Fibroblast of mammary gland (primary cell): ENCODE measurements around the gene GCH1.

Source experiments
- DNase-seq: peaks from one replicate; pipeline ENCODE4 v3.0.0-alpha.2; 2010; ENCODE audit warnings: low read depth
- H3K4me3 ChIP-seq: 2 replicates; pipeline ENCODE4 v1.5.1; 2011; ENCODE audit warnings: low read depth, mild to moderate bottlenecking, low read length, moderate library complexity; ENCODE audit not compliant: control insufficient read depth
- TF ChIP-seq, protein P1 (sequence below): conservative IDR thresholded peaks from 2 replicates; pipeline ENCODE4 v1.5.1; 2011; ENCODE audit warnings: low read depth, low read length, inconsistent platforms; ENCODE audit not compliant: control insufficient read depth, insufficient read depth

The GCH1 gene

DNA sequence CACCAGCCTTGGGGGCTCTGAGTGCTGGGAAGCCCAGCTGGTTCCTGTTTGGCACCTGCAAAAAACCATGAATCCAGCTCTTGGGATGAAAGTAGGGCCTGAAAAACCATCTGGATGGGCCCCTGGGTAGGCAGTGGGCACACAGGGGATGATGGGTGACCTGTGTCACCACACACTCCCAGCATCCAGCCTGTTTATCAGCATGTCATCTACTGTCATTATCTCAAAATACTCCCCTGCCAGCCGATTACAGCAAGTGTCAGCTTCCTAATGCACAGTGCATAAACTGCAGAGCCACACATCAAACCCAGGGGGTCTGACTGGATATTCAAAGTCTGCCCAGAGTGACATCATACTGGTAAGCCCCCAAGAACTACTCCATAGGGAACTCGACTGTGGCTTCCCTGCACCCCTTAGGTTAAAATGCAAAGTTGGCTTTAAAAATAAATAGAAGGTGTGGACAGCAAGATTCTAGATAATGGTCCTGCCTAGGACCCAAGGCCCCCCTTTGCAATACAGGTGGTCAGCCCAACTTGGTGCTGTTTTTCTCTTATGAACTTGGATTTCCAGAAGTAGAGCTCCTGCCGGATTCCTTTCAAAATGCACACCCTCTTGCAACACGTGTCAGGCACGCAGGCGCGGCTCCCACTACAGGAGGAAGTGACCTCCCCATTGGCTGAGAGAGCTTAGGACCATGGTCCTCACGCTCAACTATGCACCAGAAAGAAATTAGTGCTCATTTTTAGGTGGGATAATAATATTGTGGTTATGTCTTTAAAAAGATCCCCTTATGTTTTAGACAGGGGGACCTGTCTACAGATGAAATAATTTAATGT, 94.1 kb downstream of the GCH1 start:
- H3K4me3 ChIP-seq = no peak overlapping the region
- TF ChIP-seq, protein P1, sequence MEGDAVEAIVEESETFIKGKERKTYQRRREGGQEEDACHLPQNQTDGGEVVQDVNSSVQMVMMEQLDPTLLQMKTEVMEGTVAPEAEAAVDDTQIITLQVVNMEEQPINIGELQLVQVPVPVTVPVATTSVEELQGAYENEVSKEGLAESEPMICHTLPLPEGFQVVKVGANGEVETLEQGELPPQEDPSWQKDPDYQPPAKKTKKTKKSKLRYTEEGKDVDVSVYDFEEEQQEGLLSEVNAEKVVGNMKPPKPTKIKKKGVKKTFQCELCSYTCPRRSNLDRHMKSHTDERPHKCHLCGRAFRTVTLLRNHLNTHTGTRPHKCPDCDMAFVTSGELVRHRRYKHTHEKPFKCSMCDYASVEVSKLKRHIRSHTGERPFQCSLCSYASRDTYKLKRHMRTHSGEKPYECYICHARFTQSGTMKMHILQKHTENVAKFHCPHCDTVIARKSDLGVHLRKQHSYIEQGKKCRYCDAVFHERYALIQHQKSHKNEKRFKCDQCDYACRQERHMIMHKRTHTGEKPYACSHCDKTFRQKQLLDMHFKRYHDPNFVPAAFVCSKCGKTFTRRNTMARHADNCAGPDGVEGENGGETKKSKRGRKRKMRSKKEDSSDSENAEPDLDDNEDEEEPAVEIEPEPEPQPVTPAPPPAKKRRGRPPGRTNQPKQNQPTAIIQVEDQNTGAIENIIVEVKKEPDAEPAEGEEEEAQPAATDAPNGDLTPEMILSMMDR = no peak
- no peak for DNase-seq

DNA sequence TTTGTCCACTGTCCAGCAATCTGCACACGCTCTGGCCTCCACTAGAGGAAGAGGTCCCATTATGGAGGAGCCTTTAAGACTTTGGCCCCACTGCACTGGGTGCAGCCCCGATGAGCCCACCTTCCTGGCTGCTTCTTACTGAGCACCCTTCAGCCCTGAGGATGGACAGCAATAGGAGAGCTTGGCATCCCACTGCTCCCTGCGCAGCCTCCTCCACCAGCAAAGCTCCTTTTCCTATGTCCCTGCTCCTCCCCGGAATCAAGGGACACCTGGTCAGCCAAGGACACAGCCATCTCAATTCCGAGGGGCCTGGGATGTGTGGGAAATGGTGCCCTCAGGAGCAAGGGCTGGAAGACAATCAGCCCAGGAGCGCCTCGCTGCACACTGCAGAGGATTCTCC, 94.7 kb downstream of the GCH1 start:
- TF ChIP-seq, protein P1 = no peak
- no peak overlapping the region for H3K4me3 ChIP-seq
- no peak for DNase-seq

DNA sequence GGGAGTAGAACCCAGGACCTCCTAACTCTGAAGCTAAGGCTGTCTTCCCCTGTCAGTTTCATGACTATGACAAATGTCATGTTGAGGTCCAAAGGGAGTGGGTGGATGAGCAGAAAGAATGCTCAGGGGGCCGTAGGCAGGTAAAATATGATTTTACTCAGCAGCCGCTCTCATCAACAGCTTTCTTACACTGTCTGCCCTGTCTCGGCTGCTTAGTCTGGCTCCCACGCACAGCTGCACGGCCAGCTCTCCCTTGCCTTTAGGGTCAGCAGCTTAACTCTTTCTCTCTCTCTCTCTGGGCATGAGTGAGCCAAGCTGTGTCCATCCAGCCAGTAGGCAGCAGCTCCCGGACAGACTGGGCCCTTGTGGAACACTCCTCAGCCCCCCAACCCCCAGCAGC, 95.2 kb downstream of the GCH1 start:
- H3K4me3 ChIP-seq = no peak overlapping the region
- DNase-seq = no peak
- TF ChIP-seq, protein P1 = no peak

DNA sequence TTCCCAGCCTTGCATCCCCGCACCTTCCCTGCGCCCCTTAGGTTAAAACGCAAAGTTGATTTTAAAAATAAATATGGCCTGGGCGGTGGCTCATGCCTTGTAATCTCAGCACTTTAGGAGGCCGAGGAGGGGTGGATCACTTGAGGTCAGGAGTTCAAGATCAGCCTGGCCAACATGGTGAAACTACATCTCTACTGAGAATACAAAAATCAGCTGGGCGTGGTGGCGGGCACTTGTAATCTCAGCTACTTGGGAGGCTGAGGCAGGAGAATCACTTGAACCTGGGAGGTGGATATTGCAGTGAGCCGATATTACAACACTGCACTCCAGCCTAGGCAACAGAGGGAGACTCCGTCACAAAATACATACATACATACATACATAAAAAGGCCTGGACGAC, 96.0 kb downstream of the GCH1 start:
- DNase-seq = no peak
- TF ChIP-seq, protein P1 = no peak
- H3K4me3 ChIP-seq = no peak overlapping the region

DNA sequence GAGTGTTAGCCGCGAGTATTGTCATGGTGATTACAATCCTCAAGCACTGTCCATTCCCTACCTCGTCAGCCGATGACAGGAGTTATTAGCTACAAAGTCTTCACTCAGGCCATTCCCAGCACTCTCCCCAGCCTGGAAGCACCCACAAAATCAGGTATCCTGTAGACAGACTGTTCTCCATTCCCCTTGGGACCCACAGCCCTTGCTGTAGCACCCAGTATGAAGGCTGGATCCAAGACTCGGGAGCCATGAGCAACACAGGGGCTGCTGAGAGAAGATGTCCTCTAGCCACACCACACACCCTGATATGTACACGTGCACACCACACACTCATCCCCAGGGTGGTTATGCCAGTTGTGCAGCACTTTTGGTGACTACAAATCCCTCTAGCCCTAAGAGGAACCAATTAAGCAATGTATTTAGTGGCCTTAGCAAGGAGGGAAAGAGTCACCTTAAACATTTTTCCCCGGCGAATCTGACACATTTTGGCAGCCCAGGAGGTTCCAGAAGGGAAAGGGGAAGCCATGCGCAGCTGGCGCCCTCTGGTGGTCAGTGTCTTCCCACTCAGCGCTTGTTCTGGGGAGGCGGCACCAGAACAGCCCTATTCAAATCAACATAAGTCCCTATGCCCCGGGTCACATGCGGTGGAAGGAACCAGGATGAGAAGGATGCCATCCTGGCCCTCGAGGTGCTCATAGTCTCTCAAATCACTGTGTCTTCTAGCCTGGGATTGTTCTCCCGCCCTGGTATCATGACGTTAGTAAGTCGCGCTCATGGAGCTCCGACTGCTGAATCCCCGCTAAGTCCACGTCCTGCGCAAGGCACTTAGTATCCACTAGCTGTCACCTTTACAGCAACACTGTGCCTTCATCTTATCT, 96.9 kb downstream of the GCH1 start:
- peak; percentile 81 for DNase-seq
- no peak overlapping the region for H3K4me3 ChIP-seq
- TF ChIP-seq, protein P1 = peak; percentile 98

DNA sequence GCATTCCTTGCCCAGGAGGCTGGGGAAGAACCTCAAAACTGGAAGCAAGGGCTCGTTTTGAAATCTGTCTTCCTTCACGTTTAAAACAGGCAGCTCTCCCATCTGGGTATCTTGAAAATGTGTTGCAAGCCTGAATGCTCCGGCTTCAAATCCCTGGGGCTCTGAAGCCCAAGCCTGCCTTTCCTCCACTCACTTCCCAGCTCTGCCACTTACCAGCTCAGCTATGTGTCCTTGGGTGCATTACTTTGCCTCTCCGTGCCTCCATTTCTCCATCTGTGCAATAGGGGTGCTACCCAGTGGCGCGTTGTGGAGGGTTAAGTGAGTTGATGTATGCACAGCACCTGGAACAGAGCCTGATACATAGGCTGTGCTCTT, 97.6 kb downstream of the GCH1 start:
- no peak overlapping the region for H3K4me3 ChIP-seq
- TF ChIP-seq, protein P1 = no peak
- DNase-seq = no peak
